T1000 (cell line): ENCODE results near the gene SPI1.

Experiments
- DNase-seq: peaks from one replicate; lab custom pipeline; 2025; ENCODE audit warnings: mixed read lengths; lab: John Stamatoyannopoulos, UW

The SPI1 gene

DNA sequence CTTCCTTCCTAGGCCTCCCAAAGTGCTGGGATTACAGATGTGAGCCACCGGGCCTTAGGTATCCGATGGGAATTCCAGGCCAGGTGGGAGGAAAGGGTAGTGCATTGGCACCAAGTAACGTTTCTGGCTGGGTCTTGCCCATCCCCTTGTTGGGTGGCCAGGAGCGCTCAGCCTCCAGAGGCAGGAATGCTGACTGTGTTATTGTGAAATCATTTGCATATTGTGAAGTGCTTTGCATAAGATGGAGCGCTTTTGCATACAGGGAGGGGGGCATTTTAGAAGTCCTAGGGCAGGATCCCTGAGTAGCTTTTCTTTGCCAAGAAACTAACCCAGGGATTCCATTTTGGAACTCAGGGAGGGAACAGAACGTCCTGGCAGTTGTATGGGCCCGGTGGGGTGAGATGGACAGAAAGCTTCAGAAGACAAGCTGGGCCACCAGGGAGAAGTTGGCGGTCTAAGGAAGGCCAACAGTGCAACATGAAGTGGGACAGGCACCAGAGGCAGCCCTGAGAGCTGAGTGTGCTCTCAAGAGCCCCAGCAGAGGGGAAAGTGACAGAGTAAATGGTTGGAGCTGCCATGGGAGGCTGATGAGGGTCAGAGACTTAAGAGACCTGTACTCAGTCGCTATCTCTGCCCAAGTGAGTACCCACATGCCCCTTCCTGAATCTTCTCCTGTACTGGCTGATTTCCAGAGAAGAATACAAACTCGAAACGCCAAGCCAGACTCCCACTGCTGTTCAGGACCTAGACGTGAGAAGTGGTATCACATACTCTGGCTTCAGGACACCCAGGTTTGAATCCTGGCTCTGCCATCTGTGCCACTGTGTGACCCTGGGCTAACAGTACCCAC lies 28.8 kb upstream of the SPI1 start:
- DNase-seq: no peak

DNA sequence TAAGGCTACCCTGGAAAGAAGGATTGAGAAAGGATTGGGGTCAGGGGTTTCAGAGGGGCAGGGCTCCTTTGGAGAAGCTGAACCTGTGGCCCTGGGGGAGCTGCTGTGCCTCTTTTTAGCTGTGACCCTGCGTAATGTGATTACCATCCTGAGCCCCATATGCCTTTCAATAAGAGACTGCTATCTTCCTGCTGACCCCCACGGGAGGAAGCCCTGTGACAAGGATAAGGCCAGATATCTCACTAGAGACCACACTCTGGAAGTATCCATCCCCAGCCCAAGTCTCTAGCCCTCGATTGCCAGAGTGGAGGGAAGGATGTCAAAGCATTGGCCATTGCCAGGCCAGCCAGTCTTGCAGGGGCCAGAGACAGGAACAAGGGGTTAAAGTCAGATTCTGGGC lies 25.2 kb upstream of the SPI1 start:
- no peak for DNase-seq

DNA sequence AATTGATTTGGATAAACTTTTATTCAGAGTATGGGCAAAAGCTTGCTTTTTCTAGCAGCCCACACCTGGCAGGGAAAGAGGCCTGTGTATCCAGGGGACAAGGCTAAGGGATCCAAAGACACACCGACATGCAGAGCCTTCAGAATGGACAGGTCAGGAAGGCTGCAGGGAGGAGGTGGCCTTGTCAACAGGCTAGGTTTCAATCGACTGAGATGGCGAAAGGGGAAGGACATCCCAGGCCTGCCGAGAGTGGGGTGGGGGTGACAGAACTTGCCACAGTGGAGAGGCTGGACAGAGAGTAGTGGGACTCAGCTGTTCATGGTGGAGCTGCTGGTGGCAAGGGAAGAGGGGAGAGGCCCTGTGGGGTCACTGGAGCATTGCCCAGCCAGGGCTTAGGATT lies 24.8 kb upstream of the SPI1 start:
- no peak for DNase-seq

DNA sequence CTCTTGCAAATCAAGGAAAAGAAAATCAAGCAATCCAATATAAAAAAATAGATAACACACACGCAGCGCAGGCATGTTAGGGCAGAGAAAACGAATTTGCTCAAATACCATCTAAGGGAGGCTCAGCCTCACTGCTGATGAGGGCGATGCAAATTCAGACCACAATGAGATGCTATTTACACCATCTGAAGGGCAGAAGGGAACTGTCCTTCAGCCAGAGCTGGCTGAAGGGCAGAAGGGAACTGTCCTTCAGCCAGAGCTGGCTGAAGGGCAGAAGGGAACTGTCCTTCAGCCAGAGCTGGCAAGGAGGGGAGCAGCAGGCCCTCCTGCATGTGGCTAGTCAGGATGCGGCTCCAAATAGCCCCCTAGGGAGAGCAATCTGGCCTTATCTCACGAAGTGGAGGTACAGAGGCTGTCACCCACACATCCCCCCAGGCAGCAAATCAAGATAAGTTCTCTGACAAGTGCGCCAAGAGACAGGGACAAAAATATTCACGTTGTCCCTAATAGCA lies 22.5 kb upstream of the SPI1 start:
- DNase-seq: no peak

DNA sequence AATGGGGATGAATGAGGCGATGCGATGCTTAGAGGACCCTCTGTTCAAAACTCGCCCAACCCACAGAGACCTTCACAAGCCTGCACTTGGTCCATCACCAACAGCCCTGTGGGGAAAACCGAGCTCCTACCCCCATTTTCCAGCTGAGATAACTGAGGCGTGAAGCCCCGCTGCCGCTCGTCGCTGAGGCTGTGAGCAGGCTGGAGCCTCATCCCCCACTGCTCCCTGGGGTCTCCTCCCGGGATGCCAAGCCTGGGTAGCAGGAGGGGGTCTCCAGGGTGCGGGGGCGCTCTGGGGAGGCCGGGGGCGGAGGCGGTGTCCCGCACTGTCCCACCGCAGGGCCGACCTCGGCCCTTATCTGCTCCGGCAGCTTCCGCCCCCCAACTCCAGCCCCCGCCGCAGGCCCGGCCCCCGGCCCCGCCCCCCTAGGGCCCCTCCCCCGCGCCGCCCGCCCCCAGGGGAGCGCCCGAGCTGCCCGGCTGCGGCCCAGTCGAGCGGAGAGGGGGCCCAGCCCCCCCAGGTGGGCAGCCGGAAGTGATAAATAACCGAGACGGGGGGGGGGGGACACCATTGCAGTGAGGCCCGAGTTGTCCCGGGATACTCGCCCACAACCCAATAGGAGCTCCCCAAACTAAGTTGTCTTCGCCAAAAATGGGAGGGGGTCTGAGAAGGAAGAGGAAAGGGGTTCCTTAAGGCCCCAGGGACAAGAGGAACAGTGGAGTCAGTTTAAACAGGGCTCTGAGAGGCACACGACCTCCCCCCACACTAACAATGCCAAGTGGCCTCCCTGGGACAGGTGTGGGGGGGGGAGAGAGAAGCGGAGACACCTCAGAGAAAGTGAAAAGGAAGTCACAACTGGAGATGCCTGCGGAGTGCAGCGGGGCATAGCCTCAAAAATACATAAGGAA lies 21.8 kb upstream of the SPI1 start:
- DNase-seq: no peak

DNA sequence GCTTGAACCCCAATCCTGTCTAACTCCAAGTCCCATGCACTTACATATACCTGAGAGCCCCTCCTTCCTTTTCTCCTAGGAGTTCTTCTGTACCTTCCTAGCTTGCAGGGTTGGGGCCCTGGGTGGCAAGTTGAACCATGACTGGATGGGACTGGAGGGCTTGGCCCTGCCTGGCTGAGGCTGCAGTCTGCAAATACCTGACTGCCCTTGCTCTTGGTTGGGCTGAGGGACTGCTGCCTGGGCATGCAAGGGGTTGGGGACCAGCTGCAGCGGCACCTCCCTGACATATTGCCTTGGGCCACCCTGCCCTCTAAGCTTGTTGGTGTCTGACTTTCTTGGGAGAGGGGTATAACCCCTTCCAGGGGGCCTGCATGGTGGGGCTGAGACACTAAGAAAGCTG lies 20.2 kb upstream of the SPI1 start:
- DNase-seq: no peak

DNA sequence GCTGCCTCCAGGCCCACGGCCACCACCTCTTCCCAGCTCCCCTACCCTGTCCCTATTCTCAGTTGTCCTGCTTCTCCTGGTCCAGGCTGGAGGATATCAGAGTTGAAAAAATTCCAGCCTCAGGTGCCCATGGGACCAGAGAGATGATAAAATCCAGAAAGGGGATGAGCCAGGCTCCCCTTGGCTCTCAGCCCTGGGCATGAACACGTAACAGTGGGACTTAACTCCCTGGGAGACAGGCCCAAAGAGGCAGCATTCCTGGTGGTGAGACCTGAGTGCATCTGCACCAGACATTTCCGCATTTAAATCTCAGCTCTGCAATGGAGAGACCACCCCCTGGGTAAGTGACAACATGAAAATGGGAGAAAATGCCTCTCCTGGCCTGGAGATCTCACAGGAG lies 19.7 kb upstream of the SPI1 start:
- no peak for DNase-seq

DNA sequence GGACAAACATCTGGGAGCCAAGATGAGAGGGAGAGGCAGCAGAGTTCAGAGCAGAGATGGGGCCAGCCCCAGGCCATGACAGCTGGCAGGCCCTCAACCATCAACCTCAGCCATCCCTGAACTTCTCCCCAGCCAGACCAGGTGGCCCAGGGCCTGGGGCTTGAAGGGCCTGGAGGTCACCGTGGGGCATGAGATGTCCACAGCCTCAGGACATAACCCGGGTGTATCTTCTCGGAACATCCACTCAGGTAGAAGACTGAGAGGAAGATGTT lies 17.6 kb upstream of the SPI1 start:
- no peak for DNase-seq

DNA sequence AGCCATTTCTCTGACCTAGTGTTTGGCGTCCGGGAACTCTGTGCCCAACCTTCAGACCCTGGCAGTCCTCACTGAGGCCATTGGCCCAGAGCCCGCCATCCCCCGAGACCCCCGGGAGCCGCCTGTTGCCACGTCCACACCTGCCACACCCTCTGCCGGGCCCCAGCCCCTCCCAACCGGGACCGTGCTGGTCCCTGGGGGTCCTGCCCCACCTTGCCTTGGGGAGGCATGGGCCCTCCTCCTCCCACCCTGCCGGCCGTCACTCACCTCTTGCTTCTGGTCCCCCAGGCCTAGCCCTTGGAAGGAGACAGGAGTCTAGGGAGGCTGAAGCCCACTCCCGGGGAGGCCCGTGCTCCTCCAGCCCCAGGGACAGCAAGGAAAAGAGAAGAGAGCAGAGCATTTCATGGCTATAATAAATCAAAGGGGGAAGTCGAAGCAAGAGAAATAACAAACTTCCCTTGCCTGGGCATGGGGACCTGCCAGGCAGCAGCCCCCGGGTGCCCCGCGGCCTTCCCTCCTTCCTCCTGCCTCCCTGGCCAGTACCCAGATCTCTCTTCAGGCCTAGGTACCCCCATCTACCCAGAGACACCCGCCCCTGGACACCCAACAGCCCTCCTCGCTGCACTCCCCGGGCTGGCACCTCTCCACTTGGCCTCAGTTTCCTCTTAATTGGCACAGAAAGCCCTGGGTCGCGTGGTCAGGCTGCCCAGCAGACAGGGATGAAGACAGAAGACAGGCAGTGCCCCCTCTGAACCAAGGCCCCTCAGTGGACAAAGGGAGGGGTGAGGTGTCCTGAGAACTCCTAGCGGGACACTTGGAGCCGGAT lies 17.1 kb upstream of the SPI1 start:
- no peak for DNase-seq

DNA sequence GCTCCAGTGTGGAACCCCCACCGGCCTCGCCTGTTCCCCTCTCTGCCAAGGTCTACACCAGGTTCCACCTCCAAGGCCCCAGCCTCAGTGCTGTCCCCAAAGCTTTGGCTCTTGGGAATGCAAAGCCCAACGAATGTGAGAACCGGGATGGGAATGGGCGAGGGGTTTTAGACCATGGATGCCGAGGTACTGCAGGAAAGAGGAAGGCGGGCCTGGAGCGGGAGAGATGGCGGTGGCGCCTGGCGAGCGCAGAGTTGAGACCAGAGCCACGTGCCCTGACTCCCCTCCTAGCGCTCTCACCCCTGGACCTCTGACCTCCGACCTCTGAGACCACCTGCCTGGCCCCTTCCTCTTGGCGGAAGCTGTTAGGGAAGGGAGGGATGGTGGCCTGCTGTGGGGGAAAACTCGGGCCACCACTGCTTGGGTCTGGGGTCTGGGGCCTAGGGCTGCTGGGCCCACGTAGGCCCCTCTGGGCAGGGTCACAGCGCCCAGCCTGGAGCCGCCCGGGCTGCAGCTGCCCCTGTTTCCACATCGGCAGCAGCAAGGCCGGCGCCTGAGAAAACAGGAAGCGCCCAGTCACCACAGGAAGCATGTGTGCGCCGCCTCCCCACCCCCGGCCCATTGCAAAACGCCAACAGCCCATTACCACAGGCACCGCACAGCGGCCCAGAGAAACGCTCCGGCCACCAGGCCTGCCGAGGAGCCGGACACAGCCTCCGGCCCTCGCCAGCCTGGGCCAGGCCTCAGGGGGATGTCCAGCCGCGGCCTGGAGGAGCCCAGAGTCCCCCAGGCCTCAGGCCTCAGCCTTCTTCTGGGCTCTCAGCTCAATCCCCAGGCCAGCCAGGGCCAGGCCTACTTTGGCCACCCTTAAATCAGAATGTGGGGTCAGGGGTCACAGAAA lies 16.2 kb upstream of the SPI1 start:
- DNase-seq: no peak

DNA sequence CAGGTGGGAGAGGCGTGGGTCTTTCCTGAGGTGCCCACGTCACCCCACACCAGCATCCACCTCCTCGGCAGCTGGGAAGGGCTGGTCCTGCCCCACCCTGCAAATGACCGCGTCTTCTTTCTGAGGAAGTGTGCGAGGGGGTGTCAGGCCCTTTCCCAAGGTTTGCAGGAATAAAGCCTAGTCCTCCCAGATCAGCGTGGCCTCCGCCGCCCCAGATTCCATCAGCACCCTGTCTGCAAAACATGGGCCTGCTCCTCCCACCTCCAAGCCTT lies 15.6 kb upstream of the SPI1 start:
- no peak for DNase-seq

DNA sequence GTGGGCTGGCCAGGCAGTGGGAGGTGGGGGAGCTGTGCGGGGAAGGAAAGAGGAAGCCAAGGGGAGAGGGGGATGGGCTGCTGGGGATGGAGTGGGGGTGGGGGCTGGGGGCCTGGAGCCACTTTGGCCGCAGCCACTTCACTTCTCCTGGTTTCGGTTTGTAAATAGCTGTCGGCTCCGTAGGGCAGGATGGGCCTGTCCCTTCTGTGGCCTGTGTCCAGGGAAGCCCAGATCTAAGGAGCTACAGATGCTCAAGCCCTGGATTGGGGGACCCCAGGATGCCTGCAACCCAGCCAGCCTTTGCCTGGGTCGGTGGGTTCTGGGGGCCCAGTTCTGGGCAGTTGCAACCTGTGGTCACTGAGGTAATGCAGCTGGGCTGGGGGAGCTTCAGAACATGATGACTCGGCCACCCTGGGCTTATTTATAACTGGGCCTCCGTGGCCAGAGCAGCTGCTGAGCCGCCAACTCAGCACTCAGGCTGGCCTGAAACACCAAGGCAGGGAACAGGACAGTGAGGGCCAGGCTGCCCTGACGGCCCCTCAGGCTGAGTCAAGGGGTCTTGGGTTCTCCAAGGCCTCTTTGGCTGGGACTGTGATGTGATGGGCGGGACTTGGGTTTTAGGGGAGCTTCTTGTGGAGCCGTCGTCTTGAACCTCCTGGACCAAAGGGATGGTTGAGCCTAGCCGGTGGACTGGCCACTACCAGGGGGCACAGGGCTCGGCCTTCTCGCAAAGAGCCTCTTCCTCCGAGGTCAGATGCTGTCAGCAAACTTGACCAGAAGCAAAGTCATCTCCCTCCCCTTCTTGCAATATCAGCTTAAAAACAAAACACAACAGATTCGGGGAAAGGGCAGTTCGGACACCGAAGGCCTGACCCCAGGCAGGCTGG lies 15.1 kb upstream of the SPI1 start:
- no peak for DNase-seq

DNA sequence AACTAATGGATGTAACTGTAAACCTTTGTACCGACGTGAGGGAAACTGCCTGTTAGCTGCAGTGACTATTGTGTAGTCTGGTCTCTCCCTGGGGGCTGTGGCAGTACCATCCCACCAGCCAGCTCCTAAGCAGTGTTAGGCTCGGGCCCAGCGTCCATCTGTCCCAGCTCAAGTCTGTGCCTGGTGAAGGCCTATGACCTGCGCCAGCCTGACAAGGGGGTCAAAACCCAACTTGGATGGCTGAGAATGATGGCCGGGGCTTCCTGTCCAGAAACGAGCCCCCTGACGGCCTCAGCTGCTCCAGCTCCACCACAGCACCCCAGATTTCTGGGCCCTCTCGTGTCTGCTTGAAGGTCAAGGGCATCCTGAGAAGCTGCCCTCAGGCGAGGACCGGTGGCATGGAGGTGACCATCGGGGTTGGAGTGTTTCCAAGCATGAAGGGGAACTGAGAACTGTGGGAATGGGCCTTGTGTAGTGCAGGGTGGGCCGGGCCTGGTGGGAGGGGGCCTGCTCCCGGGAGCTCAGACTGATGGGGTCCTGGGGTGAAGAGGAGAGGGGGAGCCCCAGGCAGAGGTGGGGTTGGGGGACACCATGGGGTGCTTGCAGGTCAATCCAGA lies 14.3 kb upstream of the SPI1 start:
- no peak for DNase-seq

DNA sequence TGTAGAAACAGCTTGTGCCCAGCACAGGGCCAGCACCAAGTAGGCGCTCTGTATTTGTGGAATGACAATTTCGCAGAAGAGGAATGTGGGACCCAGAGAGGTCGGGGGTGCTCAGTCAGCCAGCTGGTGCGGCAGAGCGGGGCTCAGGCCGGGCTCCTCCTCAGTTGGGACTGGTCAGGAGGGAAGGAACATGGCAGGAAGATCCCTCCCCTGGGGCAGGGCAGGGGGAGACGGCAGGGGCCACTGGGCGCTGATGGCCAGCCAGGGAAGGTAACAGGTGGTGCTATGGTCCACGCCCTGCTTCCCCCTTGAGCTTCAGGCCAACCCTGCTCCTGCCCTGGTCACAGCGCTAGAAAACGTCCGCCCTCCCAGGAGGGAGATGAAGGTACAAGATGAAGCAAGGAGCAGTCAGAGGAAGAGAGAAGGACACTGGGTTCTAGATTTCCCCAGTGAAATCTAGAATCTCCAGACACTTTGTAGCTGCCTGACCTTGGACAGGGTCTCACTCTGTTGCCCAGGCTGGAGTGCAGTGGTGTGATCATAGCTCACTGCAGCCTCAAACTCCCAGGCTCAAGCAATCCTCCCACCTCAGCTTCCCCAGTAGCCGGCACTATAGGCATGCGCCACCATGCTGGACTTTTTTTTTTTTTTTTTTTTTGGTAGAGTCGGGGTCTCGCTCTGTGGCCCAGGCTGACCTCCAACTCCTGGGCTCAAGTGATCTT lies 13.5 kb upstream of the SPI1 start:
- DNase-seq: no peak

DNA sequence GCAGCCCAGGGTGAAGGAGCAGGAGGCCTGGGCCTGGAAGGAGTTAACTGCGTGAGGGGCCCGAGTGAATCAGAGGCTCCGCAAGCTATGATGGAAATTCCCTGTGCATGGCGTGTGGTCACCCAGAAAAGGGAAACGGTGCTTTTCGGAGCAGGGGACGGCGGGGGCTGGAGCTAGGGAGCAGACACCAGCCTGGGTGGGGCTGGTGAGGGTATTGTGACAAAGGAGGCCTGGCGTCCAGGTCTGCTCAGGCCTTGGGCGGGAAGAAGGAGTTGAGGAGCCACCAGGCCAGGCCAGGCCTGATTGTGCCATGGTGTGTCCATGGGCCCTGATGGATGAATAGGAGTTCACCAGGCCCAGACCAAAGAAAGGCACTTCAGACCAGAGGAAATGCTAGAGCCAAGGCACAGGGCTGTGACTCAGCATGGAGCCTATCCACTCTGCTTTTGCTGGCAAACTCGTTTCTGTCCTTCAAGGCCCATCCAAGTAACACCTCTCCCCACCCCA lies 12.8 kb upstream of the SPI1 start:
- no peak for DNase-seq

DNA sequence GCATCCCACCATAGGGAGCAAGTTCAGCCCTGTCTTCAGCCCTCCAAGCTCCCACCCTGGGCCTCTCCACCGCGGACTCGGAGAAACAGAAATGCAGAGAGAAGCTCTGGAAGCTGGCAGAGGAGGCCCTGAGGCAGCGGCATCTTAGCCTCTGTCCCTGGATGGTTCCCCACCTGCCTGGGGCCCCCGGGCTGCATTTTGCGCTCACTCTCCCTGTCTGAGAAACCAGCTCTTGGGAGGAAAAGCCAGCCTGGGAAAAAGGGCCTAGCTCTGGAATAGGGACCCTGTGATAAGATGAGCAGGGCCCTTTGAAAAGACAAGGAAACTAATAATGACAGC lies 12.0 kb upstream of the SPI1 start:
- no peak for DNase-seq

DNA sequence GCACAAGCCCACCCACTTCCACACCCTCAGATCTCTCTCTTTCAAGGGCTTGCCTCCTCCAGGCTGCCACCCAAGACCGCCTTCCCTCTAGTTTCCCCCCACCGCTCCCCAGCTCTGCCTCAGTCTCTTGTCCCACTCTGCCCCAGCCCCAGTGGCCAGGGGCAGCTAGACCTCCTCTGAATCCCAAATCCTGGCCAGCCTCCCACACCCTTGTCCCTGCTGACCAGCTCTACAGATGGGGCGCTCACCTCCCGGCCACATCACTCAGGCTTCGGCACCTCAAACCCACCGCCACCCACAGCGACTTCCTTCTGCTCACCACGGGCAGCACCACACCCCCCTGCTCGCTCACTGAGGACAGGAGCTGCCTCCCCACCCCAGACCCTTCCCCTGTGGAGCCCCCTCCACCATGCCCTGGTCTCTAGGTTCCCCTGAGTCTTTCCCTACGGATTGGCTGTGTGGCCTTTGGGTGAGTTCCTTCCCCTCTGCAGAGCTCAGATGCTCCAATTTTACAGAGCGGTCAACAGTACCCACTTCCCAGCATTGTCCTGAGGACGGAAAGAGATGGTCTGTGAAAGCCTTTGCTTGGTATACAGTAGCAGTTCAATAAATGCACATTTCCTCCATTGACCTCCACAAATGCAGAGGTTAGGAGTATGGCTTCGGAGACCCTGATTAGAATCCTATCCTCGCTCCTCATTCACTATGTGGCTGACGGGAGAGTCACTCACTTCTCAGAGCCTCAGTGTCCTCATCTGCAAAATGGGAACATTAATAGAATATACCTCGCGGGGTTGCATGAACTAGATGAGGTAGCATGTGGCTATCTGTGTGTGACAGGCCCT lies 11.5 kb upstream of the SPI1 start:
- DNase-seq: no peak
